ENCODE data around the gene ADAM33.

The ADAM33 gene

GRCh38 chr20:3697588-3698305 is 15.9 kb upstream of the ADAM33 start:
- Mint-ChIP-seq H3K4me3 (no peak overlapping the region), H3K4me1 (no peaks in the 10 kb centered on the region), H3K36me3 (no peaks in the 10 kb centered on the region), H3K9me3 (no peaks in the 10 kb centered on the region), H3K27me3 (no peaks in the 10 kb centered on the region), H3K27ac (no peak overlapping the region)

GRCh38 chr20:3696745-3697587 is 15.2 kb upstream of the ADAM33 start:
- no peak overlapping the region for H3K4me3 Mint-ChIP-seq
- no peak overlapping the region for H3K27ac Mint-ChIP-seq
- no peaks in the 10 kb centered on the region for H3K27me3 Mint-ChIP-seq
- H3K4me1 Mint-ChIP-seq: no peaks in the 10 kb centered on the region
- H3K9me3 Mint-ChIP-seq: no peaks in the 10 kb centered on the region
- no peaks in the 10 kb centered on the region for H3K36me3 Mint-ChIP-seq

- Mint-ChIP-seq H3K9me3 (no peaks in the 10 kb centered on the region), H3K4me3 (no peak overlapping the region), H3K36me3 (no peaks in the 10 kb centered on the region), H3K4me1 (no peaks in the 10 kb centered on the region), H3K27me3 (no peaks in the 10 kb centered on the region), H3K27ac (no peak overlapping the region)
Observed at GRCh38 chr20:3696200-3696599, 14.4 kb upstream of the ADAM33 start.

GRCh38 chr20:3694864-3695263 is 13.1 kb upstream of the ADAM33 start:
- H3K9me3 Mint-ChIP-seq: no peaks in the 10 kb centered on the region
- no peak overlapping the region for H3K4me3 Mint-ChIP-seq
- no peaks in the 10 kb centered on the region for H3K36me3 Mint-ChIP-seq
- H3K4me1 Mint-ChIP-seq: no peaks in the 10 kb centered on the region
- H3K27me3 Mint-ChIP-seq: no peaks in the 10 kb centered on the region
- no peak overlapping the region for H3K27ac Mint-ChIP-seq

- Mint-ChIP-seq H3K9me3 (no peaks in the 10 kb centered on the region), H3K4me3 (no peak overlapping the region), H3K27ac (no peak overlapping the region), H3K36me3 (no peaks in the 10 kb centered on the region), H3K4me1 (no peaks in the 10 kb centered on the region), H3K27me3 (no peaks in the 10 kb centered on the region)
Observed at GRCh38 chr20:3693376-3693775, 11.6 kb upstream of the ADAM33 start.

- H3K4me3 Mint-ChIP-seq: no peak overlapping the region
- no peaks in the 10 kb centered on the region for H3K4me1 Mint-ChIP-seq
- no peak overlapping the region for H3K27ac Mint-ChIP-seq
- H3K27me3 Mint-ChIP-seq: no peaks in the 10 kb centered on the region
- no peaks in the 10 kb centered on the region for H3K36me3 Mint-ChIP-seq
- H3K9me3 Mint-ChIP-seq: no peaks in the 10 kb centered on the region
Observed at GRCh38 chr20:3692706-3693294, 11.0 kb upstream of the ADAM33 start.

- Mint-ChIP-seq H3K36me3 (no peaks in the 10 kb centered on the region), H3K27me3 (no peaks in the 10 kb centered on the region), H3K4me3 (no peak overlapping the region), H3K9me3 (no peaks in the 10 kb centered on the region), H3K27ac (no peak overlapping the region), H3K4me1 (no peaks in the 10 kb centered on the region)
Observed at GRCh38 chr20:3691897-3692296, 10.1 kb upstream of the ADAM33 start.

GRCh38 chr20:3691306-3691705 is 9.5 kb upstream of the ADAM33 start:
- Mint-ChIP-seq H3K36me3 (no peaks in the 10 kb centered on the region), H3K4me1 (no peaks in the 10 kb centered on the region), H3K27me3 (peaks cover 2% of the 10 kb centered on the region), H3K4me3 (no peak overlapping the region), H3K9me3 (no peaks in the 10 kb centered on the region), H3K27ac (no peak overlapping the region)

- Mint-ChIP-seq H3K4me3 (no peak overlapping the region), H3K36me3 (no peaks in the 10 kb centered on the region), H3K9me3 (no peaks in the 10 kb centered on the region), H3K27ac (no peak overlapping the region), H3K27me3 (peaks cover 3% of the 10 kb centered on the region), H3K4me1 (no peaks in the 10 kb centered on the region)
Observed at GRCh38 chr20:3690413-3690812, 8.6 kb upstream of the ADAM33 start.

GRCh38 chr20:3689978-3690377 is 8.2 kb upstream of the ADAM33 start:
- no peaks in the 10 kb centered on the region for H3K9me3 Mint-ChIP-seq
- H3K4me1 Mint-ChIP-seq: no peaks in the 10 kb centered on the region
- no peak overlapping the region for H3K4me3 Mint-ChIP-seq
- H3K36me3 Mint-ChIP-seq: no peaks in the 10 kb centered on the region
- H3K27me3 Mint-ChIP-seq: peaks cover 5% of the 10 kb centered on the region
- no peak overlapping the region for H3K27ac Mint-ChIP-seq

GRCh38 chr20:3687655-3688054 is 5.8 kb upstream of the ADAM33 start:
- H3K9me3 Mint-ChIP-seq: no peaks in the 10 kb centered on the region
- H3K4me1 Mint-ChIP-seq: no peaks in the 10 kb centered on the region
- peaks cover 9% of the 10 kb centered on the region for H3K27me3 Mint-ChIP-seq
- no peak overlapping the region for H3K4me3 Mint-ChIP-seq
- H3K27ac Mint-ChIP-seq: no peak overlapping the region
- no peaks in the 10 kb centered on the region for H3K36me3 Mint-ChIP-seq

GRCh38 chr20:3686867-3687321 is 5.1 kb upstream of the ADAM33 start:
- H3K4me3 Mint-ChIP-seq: no peak overlapping the region
- H3K36me3 Mint-ChIP-seq: no peaks in the 10 kb centered on the region
- no peaks in the 10 kb centered on the region for H3K4me1 Mint-ChIP-seq
- no peak overlapping the region for H3K27ac Mint-ChIP-seq
- peaks cover 10% of the 10 kb centered on the region for H3K27me3 Mint-ChIP-seq
- H3K9me3 Mint-ChIP-seq: no peaks in the 10 kb centered on the region

GRCh38 chr20:3686421-3686820 is 4.6 kb upstream of the ADAM33 start:
- no peak overlapping the region for H3K4me3 Mint-ChIP-seq
- H3K27me3 Mint-ChIP-seq: peaks cover 10% of the 10 kb centered on the region
- no peaks in the 10 kb centered on the region for H3K9me3 Mint-ChIP-seq
- no peaks in the 10 kb centered on the region for H3K36me3 Mint-ChIP-seq
- H3K27ac Mint-ChIP-seq: no peak overlapping the region
- no peaks in the 10 kb centered on the region for H3K4me1 Mint-ChIP-seq

- no peaks in the 10 kb centered on the region for H3K4me1 Mint-ChIP-seq
- no peak overlapping the region for H3K27ac Mint-ChIP-seq
- H3K4me3 Mint-ChIP-seq: no peak overlapping the region
- H3K9me3 Mint-ChIP-seq: no peaks in the 10 kb centered on the region
- no peaks in the 10 kb centered on the region for H3K36me3 Mint-ChIP-seq
- peaks cover 16% of the 10 kb centered on the region for H3K27me3 Mint-ChIP-seq
Observed at GRCh38 chr20:3685341-3685740, 3.5 kb upstream of the ADAM33 start.

- Mint-ChIP-seq H3K9me3 (no peaks in the 10 kb centered on the region), H3K4me1 (no peaks in the 10 kb centered on the region), H3K4me3 (no peak overlapping the region), H3K36me3 (no peaks in the 10 kb centered on the region), H3K27me3 (peaks cover 22% of the 10 kb centered on the region), H3K27ac (no peak overlapping the region)
Observed at GRCh38 chr20:3681352-3681930, 369 bp downstream of the ADAM33 start.
